Measurements from ENCODE around the gene UNC13D. TPM values are rescaled to one million over a fixed set of nuclear protein-coding genes. Genes with fewer than 3 reads are reported as not detected.

Gene UNC13D
- total RNA-seq, 2 experiments from 2014 or later = 8.0 to 17.8 TPM

DNA sequence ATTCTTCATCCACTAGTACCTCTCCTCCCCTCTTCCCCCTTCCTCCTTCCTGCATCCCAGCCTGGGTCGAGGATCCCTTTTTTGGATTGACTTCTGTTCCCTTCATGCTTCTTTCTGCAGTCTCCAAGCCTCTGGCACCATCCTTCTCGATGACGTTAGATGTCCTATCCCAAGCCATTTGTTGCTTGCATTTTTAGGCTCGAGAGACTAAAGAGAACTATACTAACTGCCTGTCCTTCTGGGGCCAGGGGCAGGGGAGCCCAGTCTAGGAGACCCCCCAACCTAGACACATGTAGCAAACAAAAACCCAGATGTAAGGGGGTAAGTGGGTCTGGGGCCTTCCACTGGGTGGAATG is 35.7 kb downstream of the UNC13D start:
- ChIA-PET POLR2A (no interaction called here), CTCF (ENCODE audit: unreplicated experiment) (no interaction called here)
- no peaks in the 10 kb centered on the region for H3K4me1 ChIP-seq (ENCODE audit: insufficient read depth, low read length, poor library complexity, severe bottlenecking)
- peaks cover 49% of the 10 kb centered on the region for H3K36me3 ChIP-seq (ENCODE audit: insufficient read depth, low read length)
- no peak overlapping the region for H3K4me3 ChIP-seq (ENCODE audit: low read depth, low read length, poor library complexity, severe bottlenecking)
- no peak overlapping the region for H3K4me2 ChIP-seq (ENCODE audit: low read length)
- intact Hi-C loops (cut with micrococcal nuclease; ENCODE audit: unreplicated experiment) = no loop called here
- H3K9me3 ChIP-seq (ENCODE audit: low read length) = no peaks in the 10 kb centered on the region
- no TSS peak for BruUV-seq (replicated peaks)
- no peak for TF ChIP-seq EZH2phosphoT487 (IDR thresholded peaks at IDR 0.05; ENCODE audit: borderline replicate concordance, low read depth, low read length)
- TF ChIP-seq, protein P1, sequence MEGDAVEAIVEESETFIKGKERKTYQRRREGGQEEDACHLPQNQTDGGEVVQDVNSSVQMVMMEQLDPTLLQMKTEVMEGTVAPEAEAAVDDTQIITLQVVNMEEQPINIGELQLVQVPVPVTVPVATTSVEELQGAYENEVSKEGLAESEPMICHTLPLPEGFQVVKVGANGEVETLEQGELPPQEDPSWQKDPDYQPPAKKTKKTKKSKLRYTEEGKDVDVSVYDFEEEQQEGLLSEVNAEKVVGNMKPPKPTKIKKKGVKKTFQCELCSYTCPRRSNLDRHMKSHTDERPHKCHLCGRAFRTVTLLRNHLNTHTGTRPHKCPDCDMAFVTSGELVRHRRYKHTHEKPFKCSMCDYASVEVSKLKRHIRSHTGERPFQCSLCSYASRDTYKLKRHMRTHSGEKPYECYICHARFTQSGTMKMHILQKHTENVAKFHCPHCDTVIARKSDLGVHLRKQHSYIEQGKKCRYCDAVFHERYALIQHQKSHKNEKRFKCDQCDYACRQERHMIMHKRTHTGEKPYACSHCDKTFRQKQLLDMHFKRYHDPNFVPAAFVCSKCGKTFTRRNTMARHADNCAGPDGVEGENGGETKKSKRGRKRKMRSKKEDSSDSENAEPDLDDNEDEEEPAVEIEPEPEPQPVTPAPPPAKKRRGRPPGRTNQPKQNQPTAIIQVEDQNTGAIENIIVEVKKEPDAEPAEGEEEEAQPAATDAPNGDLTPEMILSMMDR (conservative IDR thresholded peaks at IDR 0.05; ENCODE audit: low read length) = no peak
- no peaks in the 10 kb centered on the region for H4K20me1 ChIP-seq (ENCODE audit: insufficient read depth, low read length)
- DNase-seq (ENCODE audit: low spot score) = no peak
- peaks cover 4% of the 10 kb centered on the region; the same call in 1 of the 2 replicates for H3K79me2 ChIP-seq (ENCODE audit: insufficient read depth, low read depth, low read length)
- H2AFZ ChIP-seq (ENCODE audit: low read length) = no peak overlapping the region
- H3K9me2 ChIP-seq (ENCODE audit: insufficient read depth, low read length) = no peaks in the 10 kb centered on the region
- no peak overlapping the region for H3K27ac ChIP-seq (ENCODE audit: low read depth, low read length, poor library complexity, severe bottlenecking)

DNA sequence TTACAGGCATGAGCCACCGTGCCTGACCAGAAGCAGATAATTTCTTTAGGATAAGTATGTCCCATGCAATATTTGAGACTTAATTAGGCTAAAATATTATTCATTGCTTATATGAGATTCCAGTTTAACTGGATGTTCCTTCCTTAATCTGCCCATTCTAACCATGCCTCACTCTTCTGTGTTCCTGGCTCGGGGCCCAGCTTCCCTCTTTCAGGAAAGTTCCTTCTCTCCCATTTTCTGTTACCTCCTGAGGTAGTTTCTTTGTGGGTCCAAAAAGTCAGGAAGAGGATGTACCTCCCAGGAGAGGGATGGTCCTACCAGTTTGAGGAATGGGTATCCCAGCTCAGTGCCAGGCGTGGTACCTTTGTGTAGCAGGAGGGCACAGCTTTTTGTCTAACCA is 36.3 kb downstream of the UNC13D start:
- Histone ChIP-seq H4K20me1 (ENCODE audit: insufficient read depth, low read length) (no peaks in the 10 kb centered on the region), H3K9me3 (ENCODE audit: low read length) (no peaks in the 10 kb centered on the region), H3K4me3 (ENCODE audit: low read depth, low read length, poor library complexity, severe bottlenecking) (no peak overlapping the region), H3K36me3 (ENCODE audit: insufficient read depth, low read length) (peaks cover 47% of the 10 kb centered on the region), H3K4me2 (ENCODE audit: low read length) (no peak overlapping the region), H3K4me1 (ENCODE audit: insufficient read depth, low read length, poor library complexity, severe bottlenecking) (no peaks in the 10 kb centered on the region), H2AFZ (ENCODE audit: low read length) (no peak overlapping the region), H3K9me2 (ENCODE audit: insufficient read depth, low read length) (no peaks in the 10 kb centered on the region), H3K79me2 (ENCODE audit: insufficient read depth, low read depth, low read length) (peaks cover 7% of the 10 kb centered on the region; the same call in 1 of the 2 replicates), H3K27ac (ENCODE audit: low read depth, low read length, poor library complexity, severe bottlenecking) (no peak overlapping the region)
- no peak for DNase-seq (ENCODE audit: low spot score)
- TF ChIP-seq EZH2phosphoT487 (IDR thresholded peaks at IDR 0.05; ENCODE audit: borderline replicate concordance, low read depth, low read length) = no peak
- TF ChIP-seq, protein P1 (conservative IDR thresholded peaks at IDR 0.05; ENCODE audit: low read length) = no peak
- POLR2A ChIA-PET = interaction anchor here (0.5 to 1.3 kb wide), 2 partner anchors 17 to 163 kb away, joined by 4 read pairs; no protein-coding TSS in a partner anchor
- CTCF ChIA-PET (ENCODE audit: unreplicated experiment) = no interaction called here
- BruUV-seq (replicated peaks) = no TSS peak
- intact Hi-C loops (cut with micrococcal nuclease; ENCODE audit: unreplicated experiment) = no loop called here

DNA sequence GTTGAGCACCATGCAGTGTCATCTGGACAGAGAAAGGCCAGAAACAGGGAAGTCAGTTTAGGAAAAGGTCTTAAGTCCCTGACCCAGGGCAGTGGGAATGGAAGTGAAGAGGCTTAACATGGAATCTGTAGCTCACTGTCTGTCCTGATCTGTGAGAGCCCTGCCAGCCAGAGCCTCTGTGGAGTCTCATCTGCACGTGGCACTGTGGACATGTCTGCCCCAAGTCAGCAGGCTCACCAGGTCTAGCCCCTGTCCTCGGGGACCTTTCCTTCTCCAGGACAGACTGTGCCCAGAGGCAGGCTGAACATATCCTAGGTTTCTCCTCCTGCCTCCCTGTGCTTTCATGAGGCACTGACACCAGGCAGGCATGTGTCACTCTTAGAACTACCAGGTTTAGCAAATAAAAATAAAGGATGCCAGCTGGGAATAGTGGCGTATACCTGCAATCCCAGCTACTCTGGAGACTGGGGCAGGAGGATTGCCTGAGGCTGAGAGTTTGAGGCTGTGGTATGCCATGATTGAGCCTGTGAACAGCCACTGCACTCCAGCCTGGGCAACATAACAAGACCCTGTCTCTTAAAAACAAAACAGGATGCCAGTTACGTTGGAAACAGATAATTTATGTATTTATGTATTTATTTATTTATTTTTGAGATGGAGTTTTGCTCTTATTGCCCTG is 37.2 kb downstream of the UNC13D start:
- no TSS peak for BruUV-seq (replicated peaks)
- H3K4me3 ChIP-seq (ENCODE audit: low read depth, low read length, poor library complexity, severe bottlenecking) = no peak overlapping the region
- H4K20me1 ChIP-seq (ENCODE audit: insufficient read depth, low read length) = no peaks in the 10 kb centered on the region
- TF ChIP-seq, protein P1 (conservative IDR thresholded peaks at IDR 0.05; ENCODE audit: low read length) = no peak
- no peak for TF ChIP-seq EZH2phosphoT487 (IDR thresholded peaks at IDR 0.05; ENCODE audit: borderline replicate concordance, low read depth, low read length)
- DNase-seq (ENCODE audit: low spot score) = no peak
- H3K36me3 ChIP-seq (ENCODE audit: insufficient read depth, low read length) = peaks cover 43% of the 10 kb centered on the region; the same call in 1 of the 2 replicates
- no peak overlapping the region for H3K4me2 ChIP-seq (ENCODE audit: low read length)
- CTCF ChIA-PET (ENCODE audit: unreplicated experiment) = no interaction called here
- POLR2A ChIA-PET = interaction anchor here (0.6 to 1.3 kb wide), 2 partner anchors 16 to 147 kb away, joined by 3 to 4 read pairs; no protein-coding TSS in a partner anchor
- no peak overlapping the region for H3K27ac ChIP-seq (ENCODE audit: low read depth, low read length, poor library complexity, severe bottlenecking)
- H3K9me3 ChIP-seq (ENCODE audit: low read length) = no peaks in the 10 kb centered on the region
- H3K4me1 ChIP-seq (ENCODE audit: insufficient read depth, low read length, poor library complexity, severe bottlenecking) = no peaks in the 10 kb centered on the region
- intact Hi-C loops (cut with micrococcal nuclease; ENCODE audit: unreplicated experiment) = no loop called here
- H3K9me2 ChIP-seq (ENCODE audit: insufficient read depth, low read length) = no peaks in the 10 kb centered on the region
- peaks cover 7% of the 10 kb centered on the region; the same call in 1 of the 2 replicates for H3K79me2 ChIP-seq (ENCODE audit: insufficient read depth, low read depth, low read length)
- H2AFZ ChIP-seq (ENCODE audit: low read length) = no peak overlapping the region

Measured in OCI-LY7 (cell line).